Measurements from ENCODE around the gene DNAJC15. TPM values are rescaled to one million over a fixed set of nuclear protein-coding genes. Genes with fewer than 3 reads are reported as not detected.
A peak's percentile ranks its signal among the peaks of the same experiment; 100 is the strongest.

Gene DNAJC15
- total RNA-seq, 1 experiment from 2014 or later, result 27.5 TPM

DNA sequence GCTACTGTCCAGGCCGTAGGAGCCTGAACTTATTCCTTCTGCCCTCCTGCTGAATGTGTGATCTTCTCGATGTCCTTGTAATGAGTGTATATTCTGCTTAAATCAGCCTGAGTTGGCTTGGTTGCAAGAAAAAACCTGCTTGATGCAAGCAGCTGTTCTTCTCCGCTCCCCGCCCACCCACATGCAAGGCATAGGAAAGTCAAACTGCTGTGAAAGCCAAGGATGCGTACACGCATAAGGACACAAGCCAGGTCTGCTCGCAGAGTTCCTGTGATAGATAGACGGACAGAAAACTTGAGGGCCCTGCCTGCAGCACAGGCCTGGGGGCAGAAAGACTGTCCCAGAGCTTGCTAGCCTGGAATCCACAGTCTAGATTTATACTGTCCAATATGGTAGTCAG, 101.1 kb downstream of the DNAJC15 start:
- DNase-seq (ENCODE audit: low read depth), result no peak

DNA sequence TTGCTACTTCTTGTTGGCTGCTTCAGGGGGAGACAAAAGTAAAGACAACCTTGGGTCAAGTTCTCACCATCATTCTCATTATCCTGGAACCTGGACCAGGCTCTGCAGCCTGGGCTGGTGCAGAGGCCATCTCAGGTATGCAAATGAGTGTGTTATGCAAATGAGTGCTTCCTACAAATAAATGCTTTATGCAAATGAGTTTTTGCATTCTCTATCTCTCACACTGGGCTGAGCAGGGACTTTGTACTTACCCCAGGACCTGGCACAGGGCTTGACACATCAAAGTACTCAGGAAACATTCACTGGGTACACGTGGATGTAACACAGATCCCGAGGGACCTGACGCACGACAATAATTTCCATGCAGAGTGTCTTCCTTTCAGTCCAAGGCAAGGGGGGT, 103.0 kb downstream of the DNAJC15 start:
- DNase-seq (ENCODE audit: low read depth), result no peak

DNA sequence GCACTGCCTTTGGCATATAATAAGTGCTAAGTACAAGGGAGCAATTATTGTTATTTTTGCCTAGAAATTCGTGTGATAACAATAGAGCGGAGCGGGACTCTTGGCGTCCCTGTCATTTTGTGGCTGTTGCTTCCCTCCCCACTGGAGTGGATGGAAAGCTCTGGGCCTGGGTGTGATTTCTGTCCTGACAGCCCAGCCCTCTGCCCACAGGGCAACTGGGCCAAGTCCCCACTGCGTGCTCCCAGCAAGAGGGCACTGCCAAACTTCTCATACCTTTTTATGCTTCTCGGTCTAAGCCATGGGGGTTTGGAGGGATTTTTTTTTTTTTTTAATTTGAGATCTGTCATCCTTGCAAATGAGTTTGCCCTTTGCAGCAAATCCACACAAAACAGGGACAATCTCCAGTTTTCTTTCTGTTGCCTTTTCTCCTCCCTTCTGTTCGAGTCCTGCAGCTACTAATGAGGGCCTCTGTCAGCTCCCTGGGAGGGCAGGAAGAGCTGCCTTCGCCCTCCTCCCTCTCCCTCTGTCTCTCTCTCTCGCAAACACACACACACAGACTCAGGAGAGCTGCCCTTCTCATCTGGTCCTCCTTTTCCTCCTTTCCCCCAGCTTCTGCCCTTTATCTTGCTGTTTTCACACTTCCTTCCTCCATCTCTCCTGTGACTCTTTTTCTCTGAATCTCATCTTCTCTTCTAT, 103.9 kb downstream of the DNAJC15 start:
- no peak for DNase-seq (ENCODE audit: low read depth)

DNA sequence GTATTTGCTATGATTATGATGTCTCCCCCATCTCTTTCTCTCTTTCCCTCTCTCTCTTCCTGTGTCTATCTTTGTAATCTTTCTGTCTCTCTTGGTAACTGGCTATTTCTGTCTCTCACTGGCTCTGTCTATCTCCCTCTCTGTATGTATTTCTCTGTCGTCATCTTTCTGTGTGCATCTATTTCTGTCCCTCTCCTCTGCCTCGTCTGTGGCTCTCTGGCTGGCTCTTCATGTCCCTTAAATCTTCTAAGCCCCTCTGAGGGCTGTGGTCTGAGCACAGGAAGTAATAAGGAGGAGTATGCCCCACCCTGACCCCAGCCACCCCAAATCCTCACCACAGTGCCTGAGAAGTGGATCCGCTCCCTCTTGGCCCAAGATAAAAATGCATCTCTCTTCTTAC, 104.4 kb downstream of the DNAJC15 start:
- DNase-seq (ENCODE audit: low read depth), result no peak

DNA sequence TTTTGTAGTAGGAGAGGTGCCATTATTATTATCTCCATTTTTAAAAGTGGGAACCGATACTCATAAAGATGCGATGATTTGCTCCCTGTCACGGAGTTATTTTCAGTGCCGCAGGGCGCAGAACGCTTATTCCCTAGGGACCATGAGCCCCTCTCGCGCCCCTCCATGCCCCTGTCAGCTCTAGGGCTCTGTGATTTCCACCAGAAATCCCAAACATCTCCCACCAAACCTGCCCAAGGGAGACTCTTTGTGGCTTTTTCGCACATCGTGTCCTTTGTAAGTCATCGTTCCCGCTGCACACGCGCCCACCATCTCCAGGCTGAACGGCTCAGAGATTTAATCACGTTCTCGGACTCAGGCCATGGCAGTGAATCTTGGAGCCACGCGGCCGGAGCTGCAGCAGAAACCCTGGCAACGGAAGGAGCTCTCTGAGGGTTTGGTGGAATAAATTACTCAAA, 105.1 kb downstream of the DNAJC15 start:
- no peak for DNase-seq (ENCODE audit: low read depth)

DNA sequence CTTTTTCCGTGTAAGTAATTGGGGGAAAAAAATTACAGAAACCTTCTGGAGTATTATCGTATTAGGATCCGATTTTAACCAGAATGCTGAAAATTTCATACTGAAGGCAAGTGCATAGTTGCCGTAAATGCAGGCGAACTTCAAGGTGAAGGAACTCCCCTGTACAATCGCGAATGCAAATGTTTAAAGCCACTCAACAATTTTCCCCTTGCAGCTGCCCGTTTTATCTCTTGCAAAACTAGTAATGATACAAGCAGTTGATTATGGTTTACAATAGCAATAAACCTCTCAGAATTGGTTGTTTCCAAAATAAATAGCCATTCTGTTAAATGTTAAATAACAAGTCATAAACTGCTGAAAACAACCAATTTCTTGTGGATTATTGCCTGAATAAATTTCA, 105.7 kb downstream of the DNAJC15 start:
- DNase-seq (ENCODE audit: low read depth), result no peak

DNA sequence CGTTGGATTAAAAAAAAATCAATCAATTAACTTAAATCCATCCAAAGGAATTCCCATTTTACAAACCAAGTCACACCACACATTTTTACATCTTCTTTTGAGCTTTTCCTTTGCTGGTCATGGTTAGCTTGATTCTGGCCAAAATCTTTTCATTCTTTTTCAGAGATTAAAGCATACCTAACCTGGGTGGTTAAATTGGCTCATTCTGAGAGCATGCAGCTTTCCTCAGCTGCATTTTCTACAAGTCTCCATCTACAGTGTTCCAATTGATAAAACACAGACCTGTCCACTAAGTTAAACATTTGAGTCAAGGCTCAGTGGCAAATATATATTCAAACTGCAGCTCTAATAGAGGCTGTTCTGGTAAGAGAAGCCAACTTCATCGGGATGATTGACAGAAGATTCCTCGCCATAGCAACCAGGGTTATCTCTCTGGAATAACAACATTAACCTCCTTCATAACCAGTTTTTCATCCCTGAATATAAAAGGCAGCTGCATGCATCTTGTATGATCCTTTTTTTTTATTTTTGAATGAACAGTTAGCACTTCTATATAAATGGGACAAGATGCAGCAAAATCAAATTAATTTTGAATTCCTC, 106.2 kb downstream of the DNAJC15 start:
- no peak for DNase-seq (ENCODE audit: low read depth)

DNA sequence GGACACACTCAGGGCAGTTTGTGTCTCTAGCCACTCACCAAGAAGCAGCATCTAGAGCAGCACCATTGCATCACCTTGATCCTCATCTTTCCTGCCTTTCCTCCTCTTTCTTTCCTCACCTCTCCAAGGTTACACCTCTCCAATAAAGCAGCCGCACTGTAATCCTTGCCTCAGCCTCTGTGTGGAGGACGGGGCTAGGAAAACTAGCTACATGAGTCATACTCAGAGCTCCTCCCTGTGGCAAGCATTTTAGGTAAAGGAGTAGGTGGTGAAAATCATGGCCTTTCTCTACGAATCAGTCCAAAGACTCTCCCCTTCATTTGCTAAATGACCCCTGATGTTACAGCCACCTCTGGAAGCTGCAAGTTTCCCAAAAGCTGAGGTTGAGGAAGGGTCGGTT, 108.9 kb downstream of the DNAJC15 start:
- DNase-seq (ENCODE audit: low read depth), result peak; percentile 56

DNA sequence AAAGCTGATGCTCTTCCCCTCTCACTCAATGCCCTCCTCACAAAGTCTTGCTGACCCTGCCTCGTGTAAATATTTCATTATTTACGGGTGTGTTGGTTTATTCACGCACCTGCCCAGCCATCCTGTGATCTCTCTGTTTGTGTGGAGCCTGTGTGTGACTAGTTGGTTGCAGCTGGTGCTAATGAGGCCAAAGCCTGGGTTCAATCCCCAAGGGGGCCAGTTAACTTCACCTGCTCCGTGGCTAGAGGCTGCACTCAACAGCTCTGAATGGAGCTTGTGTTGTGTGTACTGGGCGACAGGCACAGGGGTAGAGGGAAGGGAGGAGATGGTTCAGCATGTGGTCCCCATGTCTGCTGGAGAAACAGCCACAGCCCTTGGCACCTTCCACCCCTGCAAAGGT, 109.5 kb downstream of the DNAJC15 start:
- DNase-seq (ENCODE audit: low read depth), result no peak

DNA sequence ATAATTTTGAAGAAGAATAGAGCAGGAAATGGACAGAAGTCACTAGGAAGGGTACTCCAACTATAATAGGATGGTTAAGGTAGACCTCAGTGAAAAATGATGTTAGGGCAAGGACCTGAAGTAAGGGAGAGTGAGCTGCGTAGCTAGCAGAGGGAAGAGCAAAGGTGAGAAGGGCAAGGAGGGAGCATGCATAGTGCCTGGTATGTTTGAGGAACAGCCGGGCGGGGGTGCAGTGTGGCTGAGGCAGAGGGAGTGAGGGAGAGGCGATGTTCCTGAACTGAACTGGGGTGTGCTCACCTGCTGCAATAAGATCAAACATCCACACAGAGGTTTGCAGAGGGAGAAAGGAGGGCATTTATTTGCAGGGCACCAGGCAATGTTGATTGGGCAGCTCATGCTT, 110.4 kb downstream of the DNAJC15 start:
- no peak for DNase-seq (ENCODE audit: low read depth)

DNA sequence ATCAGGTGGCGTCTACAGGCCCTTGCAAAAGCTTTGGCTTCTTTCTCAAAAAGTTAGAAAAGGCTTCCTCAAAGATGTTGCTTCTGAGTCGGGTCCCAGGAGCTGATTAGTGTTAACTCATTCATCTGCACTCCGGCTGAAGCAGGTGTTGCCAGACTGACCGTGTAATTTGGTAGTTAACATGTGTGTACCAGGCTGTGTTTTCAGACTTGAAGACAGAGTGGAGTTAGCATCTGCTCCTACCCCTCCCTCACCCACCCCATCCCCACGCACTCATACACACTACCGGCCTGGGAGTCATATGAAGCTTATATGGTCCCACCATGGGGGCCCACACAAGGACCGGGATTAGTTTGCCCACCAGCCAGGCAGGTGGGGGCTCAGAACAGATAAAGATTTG, 111.5 kb downstream of the DNAJC15 start:
- no peak for DNase-seq (ENCODE audit: low read depth)

DNA sequence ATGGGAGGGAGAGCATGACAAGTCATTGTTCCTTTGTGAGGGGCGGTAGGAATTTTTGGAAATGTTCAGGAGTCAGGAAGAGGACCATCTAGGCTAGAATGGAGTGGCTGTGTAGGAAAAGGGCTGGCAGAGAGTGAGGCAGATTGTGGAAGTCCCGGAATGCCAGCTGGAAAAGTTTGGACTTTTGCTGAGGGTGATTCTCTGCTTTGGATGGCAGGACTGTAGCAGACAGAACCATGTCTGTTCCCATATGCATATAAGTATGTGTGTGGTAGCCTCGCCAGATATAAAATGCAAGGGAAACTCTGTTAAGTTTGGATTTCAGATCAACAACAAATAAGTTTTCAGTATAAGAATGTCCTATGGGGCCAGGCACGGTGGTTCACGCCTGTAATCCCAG, 112.1 kb downstream of the DNAJC15 start:
- DNase-seq (ENCODE audit: low read depth), result no peak

DNA sequence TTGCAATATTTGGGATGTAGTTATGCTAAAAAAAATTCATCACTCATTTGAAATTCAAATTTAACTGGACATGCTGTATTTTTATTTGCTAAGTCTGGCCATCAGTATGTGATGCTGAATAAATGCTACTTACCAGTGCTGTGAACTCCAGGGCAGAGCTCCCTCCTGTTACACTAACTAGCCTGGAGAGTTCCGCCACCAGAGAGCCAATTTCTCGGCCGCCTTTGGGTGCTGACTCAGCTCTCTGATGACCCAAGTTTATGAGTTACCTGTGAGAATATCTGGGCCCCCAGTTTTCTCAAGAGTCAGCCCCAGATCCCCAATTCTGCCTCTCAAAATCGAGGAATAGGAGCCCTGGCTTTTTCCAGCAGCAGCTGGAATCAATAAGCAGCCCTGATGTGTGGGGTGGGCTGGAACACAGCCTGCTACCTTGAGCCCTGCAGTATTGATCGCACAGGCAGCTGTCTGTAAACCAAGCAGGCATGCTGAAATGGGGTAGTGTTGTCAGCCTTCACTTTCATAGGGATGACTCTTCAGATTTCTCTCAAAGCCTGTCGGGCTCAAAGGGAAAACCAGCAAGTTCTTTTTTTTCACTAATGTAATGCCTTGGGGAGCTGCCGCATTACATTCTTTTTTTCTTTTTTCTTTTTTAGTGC, 113.7 kb downstream of the DNAJC15 start:
- no peak for DNase-seq (ENCODE audit: low read depth)

DNA sequence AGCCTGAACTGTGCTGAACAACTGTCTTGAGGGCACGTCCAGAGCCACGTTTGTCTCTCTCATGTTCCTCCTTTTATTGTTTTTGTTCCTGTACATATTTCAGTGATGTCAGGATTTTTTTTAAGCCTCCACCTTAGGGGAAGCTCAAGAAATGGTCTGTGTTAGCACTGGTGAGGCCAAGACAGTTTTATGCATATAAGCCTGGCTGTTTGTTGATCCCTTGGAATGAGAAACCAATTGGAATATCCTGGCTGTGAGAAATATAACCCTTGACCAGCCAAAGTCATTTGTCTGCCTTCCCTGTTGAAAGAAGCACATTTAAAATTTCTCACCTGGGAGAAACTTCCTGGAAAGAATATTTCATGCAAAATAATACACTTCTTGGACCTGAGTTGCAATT, 115.8 kb downstream of the DNAJC15 start:
- DNase-seq (ENCODE audit: low read depth), result no peak

DNA sequence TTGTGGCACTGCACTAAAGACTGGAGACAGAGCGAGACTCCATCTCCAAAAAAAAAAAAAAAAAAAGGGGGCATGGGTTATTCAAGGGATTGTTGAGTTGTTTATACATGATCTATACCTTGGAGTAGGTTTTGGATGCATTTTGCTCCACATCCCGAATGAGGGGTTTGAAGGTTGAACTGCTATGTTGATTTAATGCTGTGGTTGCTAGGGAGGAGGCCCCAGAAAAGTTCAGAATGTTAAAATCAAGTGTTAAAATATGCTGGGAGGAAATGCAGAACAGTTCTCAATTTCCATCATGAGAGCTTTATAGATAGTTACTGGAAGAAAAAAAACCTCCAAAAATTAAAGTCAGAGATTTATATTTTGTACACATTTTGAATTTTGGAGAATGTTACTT, 116.5 kb downstream of the DNAJC15 start:
- no peak for DNase-seq (ENCODE audit: low read depth)

DNA sequence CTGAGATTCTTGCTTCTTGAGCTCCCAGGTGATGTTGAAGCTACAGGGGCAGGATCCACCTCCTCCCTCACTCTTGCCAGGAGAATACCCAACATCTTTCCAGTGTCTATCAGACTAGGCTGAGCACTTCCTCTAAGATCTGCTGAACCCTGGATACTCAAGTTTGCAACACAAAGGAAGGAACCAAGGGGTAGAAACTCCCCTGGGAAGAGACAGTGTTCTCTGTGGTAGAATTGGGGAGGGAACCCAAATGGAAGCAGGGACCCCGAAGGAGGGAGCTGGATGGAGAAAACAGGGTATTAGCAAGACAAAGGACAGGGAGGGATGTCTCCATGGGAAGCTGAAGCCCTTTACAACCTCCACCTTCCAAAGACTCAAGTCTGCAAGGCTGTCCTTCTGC, 117.6 kb downstream of the DNAJC15 start:
- DNase-seq (ENCODE audit: low read depth), result no peak

DNA sequence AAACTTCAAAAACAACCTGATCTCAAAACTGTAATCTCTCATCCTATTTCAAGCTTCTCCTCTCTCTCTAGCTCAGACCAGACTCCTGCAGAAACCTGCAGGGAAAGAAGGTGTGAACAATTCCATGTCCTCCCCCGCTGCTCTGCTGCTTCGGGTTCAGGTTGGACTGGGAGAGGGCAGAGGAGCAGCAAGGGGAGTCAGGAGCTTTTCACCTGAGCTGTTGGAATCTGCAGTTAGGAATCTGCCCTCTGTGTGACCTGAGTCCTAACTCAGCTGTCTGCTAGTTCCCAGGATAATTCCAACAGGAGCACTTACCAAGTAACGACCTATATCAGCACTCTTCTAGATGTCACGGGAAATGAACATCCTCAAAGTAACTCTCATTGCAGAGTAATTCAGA, 118.3 kb downstream of the DNAJC15 start:
- no peak for DNase-seq (ENCODE audit: low read depth)

DNA sequence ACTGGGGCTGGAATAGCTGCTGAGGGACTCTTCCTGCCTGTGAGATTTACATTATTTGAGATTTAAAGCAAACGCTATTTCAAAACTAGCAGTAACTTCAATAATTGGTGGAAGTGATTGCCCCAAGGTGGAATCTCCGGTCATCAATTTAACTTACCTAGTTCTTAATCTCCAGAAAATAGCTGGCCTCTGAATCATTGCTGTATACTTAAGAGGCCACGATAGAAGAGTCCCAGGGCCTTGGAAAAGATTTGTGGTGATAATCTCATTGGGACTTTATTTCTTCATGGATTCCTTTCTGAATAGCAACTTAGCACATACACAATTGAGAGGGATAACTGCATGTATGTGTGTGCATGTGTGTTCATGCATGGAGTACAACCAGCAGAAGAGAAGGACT, 120.2 kb downstream of the DNAJC15 start:
- DNase-seq (ENCODE audit: low read depth), result no peak

DNA sequence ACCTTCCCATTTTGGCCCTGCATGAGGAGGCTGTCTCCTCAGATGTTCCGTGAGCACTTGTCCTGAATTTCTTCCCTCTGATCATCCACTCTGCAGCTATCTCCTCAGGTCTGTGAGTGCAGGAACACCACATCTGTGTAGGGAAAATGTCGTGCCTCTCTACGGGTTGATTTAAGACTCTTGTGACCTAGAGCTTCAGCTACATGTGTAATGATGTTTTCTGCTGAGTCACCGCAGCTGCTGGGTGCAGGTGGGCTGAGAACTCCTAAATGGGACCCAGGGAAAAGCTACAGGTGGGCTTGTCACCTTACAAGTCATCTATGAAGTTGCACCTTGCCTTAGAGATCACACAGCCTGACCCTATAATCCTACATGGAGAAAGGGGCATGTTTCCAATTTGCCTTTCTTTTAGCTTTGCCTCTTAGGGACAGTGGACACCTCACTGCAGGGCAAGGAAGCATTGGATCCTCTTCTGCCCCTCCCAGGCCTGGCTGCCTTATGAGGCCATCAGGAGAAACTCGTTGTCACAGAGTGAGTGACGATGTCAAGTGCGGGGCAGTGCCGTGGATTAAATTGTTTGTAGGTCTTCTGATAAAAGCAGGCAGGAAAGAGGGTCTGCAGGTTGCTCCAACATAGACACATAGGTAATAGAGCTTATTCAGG, 122.3 kb downstream of the DNAJC15 start:
- no peak for DNase-seq (ENCODE audit: low read depth)

DNA sequence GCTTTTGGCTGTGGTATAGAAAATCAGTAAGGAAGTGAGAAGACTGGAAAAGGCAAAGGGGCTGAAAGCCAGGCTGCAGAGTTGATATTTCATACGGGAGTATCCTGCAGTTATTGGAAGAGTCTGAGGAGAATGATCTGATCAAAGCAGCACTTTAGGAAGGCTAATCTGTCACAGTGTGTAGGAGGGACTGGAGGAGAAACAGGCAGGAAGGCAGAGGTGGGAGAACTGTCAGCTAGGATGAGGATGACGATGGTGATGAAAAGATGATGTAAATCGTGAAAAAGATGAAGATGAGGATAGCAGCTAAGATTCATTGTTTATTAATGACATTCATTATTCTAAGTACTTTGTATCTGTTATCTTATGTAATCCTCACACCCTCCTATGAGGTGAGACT, 123.0 kb downstream of the DNAJC15 start:
- DNase-seq (ENCODE audit: low read depth), result no peak

DNA sequence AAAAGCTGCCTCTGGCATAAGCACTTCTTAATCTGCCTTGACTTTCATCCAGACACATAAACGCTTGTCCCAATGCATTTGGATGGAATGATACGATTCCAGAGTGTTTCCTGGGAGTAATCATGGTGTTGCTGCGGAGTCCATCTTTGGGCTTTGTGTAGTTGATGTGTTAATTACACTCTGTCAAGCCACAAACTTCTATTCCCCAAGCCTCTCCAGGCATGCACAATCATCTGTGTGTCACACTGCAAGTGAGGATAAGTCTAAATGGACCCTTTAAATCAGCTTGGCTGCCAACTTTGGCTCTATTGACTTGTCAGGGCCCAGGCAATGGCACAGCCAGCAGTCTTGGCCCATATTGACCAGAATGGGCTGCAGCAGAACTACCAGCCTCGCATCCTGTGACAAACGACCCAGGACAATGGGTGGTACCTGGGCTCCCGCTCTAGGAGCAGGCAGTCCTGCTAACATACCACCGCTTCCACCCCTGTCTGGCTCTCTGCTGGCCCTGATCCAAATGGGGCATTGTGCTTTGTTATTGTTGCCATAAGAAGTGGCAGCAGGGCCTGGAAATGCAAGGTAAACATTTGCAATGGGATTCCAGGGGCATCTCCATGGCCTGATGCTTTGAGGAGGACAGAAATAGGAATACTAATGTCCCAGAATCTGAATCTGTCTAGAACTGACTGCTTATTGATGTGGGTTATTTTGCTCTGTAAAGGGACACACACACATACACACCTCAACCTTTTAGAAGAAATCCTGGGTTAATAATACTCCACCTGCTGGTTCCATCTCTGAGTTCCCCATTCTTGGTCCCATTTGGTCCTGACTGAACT, 127.2 kb downstream of the DNAJC15 start:
- DNase-seq (ENCODE audit: low read depth), result no peak
